Panc1 (cell line): Measurements from ENCODE around the gene PPP1R27. TPM values are rescaled to one million over a fixed set of nuclear protein-coding genes. Genes with fewer than 3 reads are reported as not detected.

Experiments
- ATAC-seq: fragments of 200-7000 bp; cut with Tn5 transposase; 2 replicates; pipeline ENCODE4 v1.9.1; 2020; ENCODE audit warnings: mild to moderate bottlenecking, moderate library complexity
- BruUV-seq: library from RNA; stranded (reverse); fragments of 400-500 nt; replicated peaks from 2 replicates; lab custom pipeline; 2021; lab: Mats Ljungman, UMichigan
- CTCF ChIA-PET: fragments of 300-600 bp; sonication (Branson Sonifier 250); formaldehyde crosslinking; loops from one replicate; lab custom pipeline; 2022; ENCODE audit warnings: antibody characterized with exemption; lab: Charles Lee
- POLR2A ChIA-PET: fragments of 300-600 bp; sonication (Branson Sonifier 250); formaldehyde crosslinking; loops from one replicate; lab custom pipeline; 2022; ENCODE audit warnings: antibody characterized with exemption; lab: Charles Lee
- DNase-seq: peaks from one replicate; pipeline ENCODE4 v3.0.0-alpha.2; 2010; ENCODE audit warnings: low read depth, low spot score
- H3K27ac ChIP-seq: 2 replicates; pipeline ENCODE4 v1.5.1; 2011; ENCODE audit warnings: mild to moderate bottlenecking, low read length, inconsistent platforms
- H3K27me3 ChIP-seq: fragments of 200-500 bp; sonication (Bioruptor generic); 2 replicates; pipeline ENCODE4 v1.6.0; 2014; ENCODE audit warnings: low read length, inconsistent platforms; ENCODE audit not compliant: control insufficient read depth, insufficient read depth
- H3K36me3 ChIP-seq: fragments of 200-500 bp; sonication (Bioruptor generic); 2 replicates; pipeline ENCODE4 v1.5.1; 2014; ENCODE audit warnings: inconsistent platforms, mild to moderate bottlenecking, low read length, moderate library complexity; ENCODE audit not compliant: control insufficient read depth, insufficient read depth
- H3K4me1 ChIP-seq: 2 replicates; pipeline ENCODE4 v1.5.1; 2011; ENCODE audit warnings: inconsistent platforms, mild to moderate bottlenecking, low read length, moderate library complexity; ENCODE audit not compliant: control insufficient read depth, insufficient read depth
- H3K4me3 ChIP-seq, 2 experiments: 2 replicates each; pipeline ENCODE4 v1.5.1; 2011 to 2012; ENCODE audit warnings: low read depth in 2 of 2, low read length in 2 of 2, mild to moderate bottlenecking in 2 of 2, inconsistent platforms in 1 of 2, moderate library complexity in 1 of 2
- H3K9me3 ChIP-seq: fragments of 200-500 bp; sonication (Bioruptor generic); 2 replicates; pipeline ENCODE4 v1.5.1; 2014; ENCODE audit warnings: low read depth, mild to moderate bottlenecking, inconsistent platforms, low read length, moderate library complexity; ENCODE audit not compliant: control insufficient read depth, insufficient read depth
- CTCF ChIP-seq: fragments of 450-650 bp; IDR thresholded peaks from 2 replicates; pipeline ENCODE4 v1.5.1; 2017; ENCODE audit warnings: mild to moderate bottlenecking
- POLR2AphosphoS5 ChIP-seq: IDR thresholded peaks from 2 replicates; pipeline ENCODE4 v1.6.1; 2012; ENCODE audit warnings: mild to moderate bottlenecking, low read depth, low read length, moderate library complexity
- REST ChIP-seq, 2 experiments: IDR thresholded peaks; 2 replicates each; pipeline ENCODE4 v1.6.1; 2011 to 2012; ENCODE audit warnings: low read depth in 2 of 2, control low read depth in 1 of 2, low read length in 1 of 2, mild to moderate bottlenecking in 1 of 2, moderate library complexity in 1 of 2; ENCODE audit not compliant: insufficient read depth in 1 of 2
- SIN3A ChIP-seq: IDR thresholded peaks from 2 replicates; pipeline ENCODE4 v1.6.1; 2012; ENCODE audit warnings: low read depth, mild to moderate bottlenecking, low read length, moderate library complexity, borderline replicate concordance; ENCODE audit not compliant: insufficient read depth
- in situ Hi-C: cut with HindIII; loops from 2 replicates; pipeline ENCODE4 v1.10.0; 2016; ENCODE audit warnings: low sequenced_read_pairs, low pct_unique_long_range_greater_than_20kb
- intact Hi-C: fragments of 100-400 bp; cut with micrococcal nuclease; formaldehyde crosslinking; loops from one replicate; pipeline ENCODE4 v1.10.0; 2022; ENCODE audit not compliant: unreplicated experiment
- total RNA-seq: library from RNA; stranded (reverse); gene quantifications from one replicate; pipeline ENCODE4 v1.2.1, GENCODE V29; 2021; ENCODE audit not compliant: unreplicated experiment

The PPP1R27 gene
- total RNA-seq, 1 experiment from 2014 or later: not detected

- Histone ChIP-seq H3K9me3 (no peaks in the 10 kb centered on the region), H3K27ac (no peak overlapping the region), H3K4me1 (peaks cover 26% of the 10 kb centered on the region), H3K27me3 (no peaks in the 10 kb centered on the region), H3K4me3 (no peak overlapping the region), H3K36me3 (no peaks in the 10 kb centered on the region)
- ATAC-seq: no peak
- in situ Hi-C loops (no loop called here), intact Hi-C loops (no loop called here)
- BruUV-seq: no TSS peak
- ChIA-PET POLR2A (interaction anchor here (0.7 kb wide), 1 partner anchor 22 kb away, joined by 4 read pairs; no protein-coding TSS in a partner anchor), CTCF (interaction anchor here (1.3 kb wide), 1 partner anchor 20 kb away, joined by 9 read pairs; no protein-coding TSS in a partner anchor)
- TF ChIP-seq CTCF (no peak; the same call in 1 of the 2 replicates), SIN3A (no peak), REST (IDR thresholded peaks at IDR 0.05; ENCODE audit: insufficient read depth in 1 of 2, low read depth in 2 of 2, low read length in 1 of 2) (no peak)
- no peak for DNase-seq
Measured at GRCh38 chr17:81825841-81826466, 8.9 kb downstream of the PPP1R27 start.

- H3K27me3 ChIP-seq: no peaks in the 10 kb centered on the region
- in situ Hi-C loops: no loop called here
Measured at GRCh38 chr17:81824595-81824994, 10.3 kb downstream of the PPP1R27 start.

More at GRCh38 chr17:81824595-81824994, 10.3 kb downstream of the PPP1R27 start:
- H3K4me1 ChIP-seq: peaks cover 26% of the 10 kb centered on the region
- CTCF ChIA-PET: interaction anchor here (0.6 kb wide), 1 partner anchor 440 kb away, joined by 3 read pairs; no protein-coding TSS in a partner anchor
- no peaks in the 10 kb centered on the region for H3K36me3 ChIP-seq
- H3K4me3 ChIP-seq: no peak overlapping the region
- H3K27ac ChIP-seq: no peak overlapping the region
- ATAC-seq (no peak), DNase-seq (no peak)
- POLR2A ChIA-PET: interaction anchor here (0.6 kb wide), 1 partner anchor 112 kb away, joined by 4 read pairs; no protein-coding TSS in a partner anchor
- intact Hi-C loops: no loop called here
- no peak for TF ChIP-seq REST (IDR thresholded peaks at IDR 0.05; ENCODE audit: insufficient read depth in 1 of 2, low read depth in 2 of 2, low read length in 1 of 2)
- no peak for TF ChIP-seq POLR2AphosphoS5
- no peak for TF ChIP-seq CTCF
- H3K9me3 ChIP-seq: no peaks in the 10 kb centered on the region
- no TSS peak for BruUV-seq
